Right lobe of liver (tissue), 6 donors: ENCODE data around the gene SLC12A3. TPM values are rescaled to one million over a fixed set of nuclear protein-coding genes. Genes with fewer than 3 reads are reported as not detected.

Experiments used
- ATAC-seq, 4 donors: fragments of 200-7000 bp; cut with Tn5 transposase; one replicate each; pipeline ENCODE4 v1.9.1; 2020; ENCODE audit warnings: mild to moderate bottlenecking in 4 of 4, moderate library complexity in 4 of 4
- DNase-seq, 3 donors: peaks; one replicate each; pipeline ENCODE4 v3.0.0-alpha.2; 2020
- H3K27ac ChIP-seq, 3 donors: fragments of 200-600 bp; one replicate each; pipeline ENCODE4 v1.8.0; 2022
- H3K27me3 ChIP-seq, 2 donors: fragments of 200-600 bp; one replicate each; pipeline ENCODE4 v1.8.0; 2022
- H3K36me3 ChIP-seq, 4 donors: fragments of 200-600 bp; sonication (generic) in 1 of 4; one replicate each; pipeline versions ENCODE4 v1.5.1 to v1.8.0; 2017 to 2022; ENCODE audit warnings: control low read depth in 1 of 4
- H3K4me1 ChIP-seq, 4 donors: fragments of 200-600 bp; sonication (generic) in 1 of 4; one replicate each; pipeline versions ENCODE4 v1.5.1 to v1.8.0; 2017 to 2022; ENCODE audit warnings: control low read depth in 1 of 4
- H3K4me3 ChIP-seq, 3 donors: fragments of 200-600 bp; one replicate each; pipeline ENCODE4 v1.8.0; 2022
- H3K9me3 ChIP-seq, 4 donors: fragments of 200-600 bp; sonication (generic) in 1 of 4; one replicate each; pipeline versions ENCODE4 v1.5.1 to v1.8.0; 2017 to 2022; ENCODE audit warnings: control low read depth in 1 of 4
- POLR2A ChIP-seq: fragments of 450-650 bp; IDR thresholded peaks from one replicate; pipeline ENCODE4 v1.6.1; 2017; ENCODE audit warnings: antibody characterized with exemption, mild to moderate bottlenecking
- WGBS: methylation state at CpG from one replicate; pipeline ENCODE4 v1.1.6; 2018; ENCODE audit warnings: low coverage, low lambda C conversion rate; ENCODE audit not compliant: insufficient coverage; ENCODE audit errors: missing lambda C conversion rate; 5-methylcytosine and 5-hydroxymethylcytosine counted together
- intact Hi-C, 2 donors: fragments of 100-400 bp; cut with DNase I; formaldehyde crosslinking; loops; one replicate each; pipeline versions ENCODE4 v1.11.2 to v1.14.1; 2022
- total RNA-seq, 6 experiments: library from RNA; depleted of rRNA in 2 of 6; stranded (reverse); fragments of >200 nt in 2 of 6; fragmentation: NEBNext Ultra II Directional in 3 of 6; extraction: Animal tissue kit (Norgen Biotek cat#: 25700) in 3 of 6; gene quantifications; one replicate each; pipeline versions ENCODE4 v1.1.0 to v1.2.4, GENCODE V29; 2016 to 2023
- TF ChIP-seq, protein P1 (sequence below), 4 donors: fragments of 200-600 bp in 3 of 4; fragments of 450-650 bp in 1 of 4; IDR thresholded peaks; one replicate each; pipeline versions ENCODE4 v1.5.1 to v1.8.0; 2016 to 2022; ENCODE audit warnings: antibody characterized with exemption in 4 of 4, mild to moderate bottlenecking in 2 of 4
- donor health status: DM: no; HTN: yes; CAD: no.
- donor health status: DM: no; HTN: no; CAD: no.
- donor health status: DM: no; HTN: no; CAD: no.
- donor health status: DM: no; HTN: yes; CAD: no.
- donor health status: DM: no; HTN: yes; CAD: no.

Gene SLC12A3
- total RNA-seq, 6 experiments from 2014 or later = not detected

DNA sequence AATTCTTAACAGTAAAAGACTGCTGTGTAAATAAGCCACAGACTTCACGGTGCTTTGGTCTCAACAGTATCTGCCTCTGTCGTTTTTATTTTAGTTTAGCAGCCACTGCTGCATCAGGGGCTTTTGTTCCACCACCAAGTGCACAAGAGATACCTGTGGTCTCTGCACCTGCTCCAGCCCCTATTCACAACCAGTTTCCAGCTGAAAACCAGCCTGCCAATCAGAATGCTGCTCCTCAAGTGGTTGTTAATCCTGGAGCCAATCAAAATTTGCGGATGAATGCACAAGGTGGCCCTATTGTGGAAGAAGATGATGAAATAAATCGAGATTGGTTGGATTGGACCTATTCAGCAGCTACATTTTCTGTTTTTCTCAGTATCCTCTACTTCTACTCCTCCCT lies 74.8 kb downstream of the SLC12A3 start:
- Histone ChIP-seq H3K36me3 (peaks cover 57 to 100% (median 79%) of the 10 kb centered on the region in 4 donors), H3K27me3 (no peaks in the 10 kb centered on the region), H3K9me3 (no peaks in the 10 kb centered on the region), H3K4me3 (no peak overlapping the region), H3K27ac (no peak overlapping the region), H3K4me1 (peaks cover 0 to 20% (median 14%) of the 10 kb centered on the region in 4 donors)
- intact Hi-C loops = no loop called here
- WGBS = 66% methylated on average over 4 of the region's 4 CpGs
- ATAC-seq (no peak), DNase-seq (no peak)
- TF ChIP-seq POLR2A = no peak
- TF ChIP-seq, protein P1, sequence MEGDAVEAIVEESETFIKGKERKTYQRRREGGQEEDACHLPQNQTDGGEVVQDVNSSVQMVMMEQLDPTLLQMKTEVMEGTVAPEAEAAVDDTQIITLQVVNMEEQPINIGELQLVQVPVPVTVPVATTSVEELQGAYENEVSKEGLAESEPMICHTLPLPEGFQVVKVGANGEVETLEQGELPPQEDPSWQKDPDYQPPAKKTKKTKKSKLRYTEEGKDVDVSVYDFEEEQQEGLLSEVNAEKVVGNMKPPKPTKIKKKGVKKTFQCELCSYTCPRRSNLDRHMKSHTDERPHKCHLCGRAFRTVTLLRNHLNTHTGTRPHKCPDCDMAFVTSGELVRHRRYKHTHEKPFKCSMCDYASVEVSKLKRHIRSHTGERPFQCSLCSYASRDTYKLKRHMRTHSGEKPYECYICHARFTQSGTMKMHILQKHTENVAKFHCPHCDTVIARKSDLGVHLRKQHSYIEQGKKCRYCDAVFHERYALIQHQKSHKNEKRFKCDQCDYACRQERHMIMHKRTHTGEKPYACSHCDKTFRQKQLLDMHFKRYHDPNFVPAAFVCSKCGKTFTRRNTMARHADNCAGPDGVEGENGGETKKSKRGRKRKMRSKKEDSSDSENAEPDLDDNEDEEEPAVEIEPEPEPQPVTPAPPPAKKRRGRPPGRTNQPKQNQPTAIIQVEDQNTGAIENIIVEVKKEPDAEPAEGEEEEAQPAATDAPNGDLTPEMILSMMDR (IDR thresholded peaks at IDR 0.05) = no peak

DNA sequence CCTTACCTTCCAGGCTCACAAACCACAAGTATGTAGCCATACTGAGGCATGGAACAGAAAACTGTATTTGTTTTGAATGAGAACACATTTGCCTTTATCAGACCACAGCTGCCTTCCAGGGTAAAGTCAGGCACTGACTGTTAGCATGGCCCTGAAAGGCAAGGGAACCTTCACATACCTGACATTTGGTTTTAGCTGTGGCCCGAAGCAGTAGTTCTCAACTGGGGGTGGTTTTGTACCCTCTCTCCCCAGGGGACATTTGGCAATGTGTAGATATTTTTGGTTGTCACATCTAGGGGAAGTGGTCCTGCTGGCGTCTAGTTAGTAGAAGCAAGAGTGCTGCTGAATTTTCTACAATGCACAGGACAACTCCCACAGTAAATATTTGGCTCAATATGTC lies 76.1 kb downstream of the SLC12A3 start:
- WGBS = 67% methylated on average over 2 of the region's 2 CpGs
- H3K4me1 ChIP-seq = peaks cover 0 to 18% (median 13%) of the 10 kb centered on the region in 4 donors
- H3K36me3 ChIP-seq = peaks cover 54 to 99% (median 77%) of the 10 kb centered on the region in 4 donors
- H3K4me3 ChIP-seq = no peak overlapping the region
- intact Hi-C loops = no loop called here
- no peaks in the 10 kb centered on the region for H3K9me3 ChIP-seq
- no peaks in the 10 kb centered on the region for H3K27me3 ChIP-seq
- ATAC-seq (no peak), DNase-seq (no peak)
- TF ChIP-seq, protein P1 (IDR thresholded peaks at IDR 0.05) = no peak
- TF ChIP-seq POLR2A = peak; percentile 16
- H3K27ac ChIP-seq = no peak overlapping the region

DNA sequence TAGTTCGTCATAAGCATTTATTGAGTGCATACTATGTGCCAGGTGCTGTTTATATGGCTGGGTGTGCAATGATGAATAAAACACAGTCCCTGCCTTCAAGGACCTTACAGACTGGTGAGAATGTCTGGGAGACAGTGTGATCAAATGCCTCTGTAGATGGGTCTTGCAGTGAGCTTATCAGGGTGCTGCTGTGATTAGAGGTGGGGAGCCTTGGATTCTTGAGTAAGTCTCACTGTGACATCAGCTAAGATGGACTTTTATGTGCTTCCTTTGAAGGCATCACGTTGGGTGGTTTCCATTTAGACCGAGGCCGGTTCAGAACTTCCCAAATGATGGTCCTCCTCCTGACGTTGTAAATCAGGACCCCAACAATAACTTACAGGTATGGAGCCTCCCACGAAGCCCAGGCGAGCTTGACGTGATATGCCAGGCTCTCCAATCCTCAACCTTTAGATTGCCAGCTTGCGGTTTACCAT lies 76.9 kb downstream of the SLC12A3 start:
- TF ChIP-seq, protein P1 (IDR thresholded peaks at IDR 0.05) = no peak
- no peak for ATAC-seq
- DNase-seq = no peak
- H3K4me3 ChIP-seq = no peak overlapping the region
- H3K27me3 ChIP-seq = no peaks in the 10 kb centered on the region
- H3K27ac ChIP-seq = no peak overlapping the region
- H3K4me1 ChIP-seq = peaks cover 0 to 16% (median 9%) of the 10 kb centered on the region in 4 donors
- peaks cover 46 to 93% (median 74%) of the 10 kb centered on the region in 4 donors for H3K36me3 ChIP-seq
- intact Hi-C loops = no loop called here
- 92% methylated on average over 6 of the region's 9 CpGs for WGBS
- no peaks in the 10 kb centered on the region for H3K9me3 ChIP-seq

DNA sequence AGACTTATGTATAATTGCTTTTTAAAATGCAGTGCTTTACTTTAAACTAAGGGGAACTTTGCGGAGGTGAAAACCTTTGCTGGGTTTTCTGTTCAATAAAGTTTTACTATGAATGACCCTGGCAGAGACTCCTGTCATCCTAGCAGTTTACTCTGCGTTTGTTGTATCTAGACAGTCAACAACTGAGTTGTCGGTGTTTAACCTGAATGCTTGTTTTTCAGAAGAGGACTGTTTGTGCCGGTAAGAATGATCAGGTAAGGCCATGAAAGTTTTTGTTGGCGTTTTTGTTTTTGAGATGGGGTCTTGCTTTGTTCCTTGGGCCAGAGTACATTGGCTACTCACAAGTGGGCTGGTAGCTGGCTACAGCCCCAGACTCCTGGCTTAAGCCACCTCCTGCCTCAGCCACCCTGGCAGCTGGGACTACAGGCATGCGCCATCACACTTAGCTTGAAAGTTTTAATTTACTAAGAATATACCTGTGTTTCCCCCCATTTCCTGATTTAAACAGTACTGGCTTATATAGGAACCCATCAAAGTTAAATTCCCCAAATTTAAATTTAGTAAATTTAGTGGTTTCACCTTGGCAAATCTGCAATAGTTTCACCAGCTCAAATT lies 78.9 kb downstream of the SLC12A3 start:
- no peaks in the 10 kb centered on the region for H3K9me3 ChIP-seq
- H3K4me1 ChIP-seq = peaks cover 0 to 12% (median 5%) of the 10 kb centered on the region in 4 donors
- intact Hi-C loops = no loop called here
- DNase-seq = no peak
- peaks cover 41 to 74% (median 58%) of the 10 kb centered on the region in 4 donors for H3K36me3 ChIP-seq
- no peak for ATAC-seq
- no peaks in the 10 kb centered on the region for H3K27me3 ChIP-seq
- WGBS = 47% methylated on average over 6 of the region's 6 CpGs
- peak; percentile 15 for TF ChIP-seq POLR2A
- TF ChIP-seq, protein P1 (IDR thresholded peaks at IDR 0.05) = no peak
- no peak overlapping the region for H3K4me3 ChIP-seq
- H3K27ac ChIP-seq = no peak overlapping the region
